Right renal cortex interstitium (tissue), 3 donors: Measurements from ENCODE around the gene ZNF143. TPM values are rescaled to one million over a fixed set of nuclear protein-coding genes. Genes with fewer than 3 reads are reported as not detected.
"Not testable (repeated sequence)": the region's sequence is repeated elsewhere in the genome, so short reads cannot be mapped to it uniquely, and the experiment has no call there.

Source experiments
- DNase-seq, 3 donors: peaks; one replicate each; pipeline ENCODE4 v3.0.0-alpha.2; 2013; ENCODE audit warnings: low read depth in 3 of 3, low spot score in 2 of 3
- polyA plus RNA-seq, 3 donors: library from polyadenylated mRNA; unstranded; fragments of 120-200 nt; gene quantifications; one replicate each; pipeline ENCODE4 v1.2.1, GENCODE V29; 2013; ENCODE audit not compliant: insufficient read length in 3 of 3

The ZNF143 gene
- polyA plus RNA-seq, 3 donors = 30.0 to 34.0 (median 30.2) TPM

GRCh38 chr11:9495803-9496514 lies 35.1 kb downstream of the ZNF143 start:
- DNase-seq = no peak

DNA sequence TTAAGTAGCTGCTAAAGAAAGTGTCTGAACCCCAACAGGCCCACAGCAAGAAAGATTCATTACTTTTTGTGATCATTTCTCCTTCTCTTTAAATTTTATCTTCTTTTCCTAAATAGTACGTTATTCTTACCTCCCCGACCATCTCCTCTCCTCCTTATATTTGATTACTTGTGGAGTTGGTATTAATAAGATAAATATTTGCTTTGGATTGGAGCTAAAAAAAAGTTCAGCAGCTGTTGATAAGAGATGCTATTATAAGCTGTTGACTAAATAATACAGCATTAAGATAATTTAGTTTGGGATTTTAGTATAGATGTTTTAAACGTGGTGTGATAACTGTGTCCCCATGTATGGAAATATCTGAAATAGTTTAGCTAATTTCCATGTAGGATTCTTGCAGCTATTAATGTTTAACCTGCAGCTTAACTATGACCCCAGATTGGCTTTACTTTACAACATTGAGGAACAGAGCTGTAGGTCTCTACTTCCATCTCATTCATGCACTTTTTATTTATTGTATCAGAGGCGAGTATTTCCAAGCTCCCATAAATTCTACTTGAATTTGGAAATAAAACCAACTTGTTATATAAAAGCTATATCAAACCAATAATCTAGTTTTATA lies 37.8 kb downstream of the ZNF143 start:
- no peak for DNase-seq

DNA sequence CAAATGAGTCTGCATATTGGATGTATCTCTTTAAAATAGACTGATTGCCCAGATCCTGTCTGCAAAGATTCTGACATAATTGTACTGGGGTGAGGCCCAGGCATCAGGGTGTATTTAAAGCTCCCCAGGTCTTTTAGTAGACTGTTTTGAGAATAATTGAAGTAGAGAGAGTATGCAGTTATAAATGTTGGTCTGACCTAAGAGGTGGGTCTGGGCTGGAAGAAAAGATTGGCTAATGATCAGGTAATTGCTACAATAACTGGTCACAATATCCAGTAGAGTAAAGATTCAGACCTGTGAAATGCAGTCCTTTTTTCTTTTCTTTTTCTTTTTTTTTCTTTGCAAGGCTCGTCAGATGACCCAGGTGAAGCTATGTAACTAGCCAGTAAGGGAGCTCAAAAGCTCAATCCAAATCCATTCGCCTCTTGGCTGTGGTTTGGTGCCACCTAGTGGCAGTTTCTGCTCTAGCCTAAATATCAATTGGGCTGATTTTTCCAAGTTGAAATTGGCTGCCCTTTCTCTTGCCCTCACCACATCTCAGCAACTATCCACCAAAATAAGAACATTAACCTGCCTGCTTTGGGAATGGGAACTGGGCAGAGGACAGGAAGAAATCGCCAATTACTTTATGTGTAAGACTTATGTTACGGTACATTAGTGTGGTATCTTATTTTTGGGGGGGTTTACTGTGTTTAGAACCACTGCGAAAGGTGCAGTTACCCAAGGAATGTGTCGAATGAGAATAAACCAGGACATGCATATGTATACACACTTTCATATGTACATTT lies 45.9 kb downstream of the ZNF143 start:
- peak; percentile 64 to 80 (median 69) for DNase-seq

GRCh38 chr11:9507277-9507580 lies 46.4 kb downstream of the ZNF143 start:
- DNase-seq = no peak

DNA sequence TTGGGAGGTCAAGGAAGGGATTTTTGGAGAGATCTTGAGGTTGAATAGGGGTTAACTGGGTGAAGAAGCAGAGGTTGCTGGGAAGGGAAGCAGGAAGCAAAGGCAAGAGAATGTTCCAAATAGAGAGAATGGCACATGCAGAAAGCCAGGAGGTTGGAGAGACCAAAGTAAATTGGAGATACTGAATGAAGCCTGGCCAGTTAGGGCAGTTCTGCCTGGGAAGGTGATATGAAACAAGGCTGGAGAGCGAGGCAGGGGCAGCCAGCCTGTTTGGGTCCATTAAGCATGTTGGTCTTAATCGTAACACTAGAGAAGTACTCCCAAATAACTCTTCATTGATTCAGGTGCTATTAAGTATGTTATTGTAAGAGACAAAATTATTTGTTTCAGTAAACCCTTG lies 48.2 kb downstream of the ZNF143 start:
- DNase-seq = no peak

DNA sequence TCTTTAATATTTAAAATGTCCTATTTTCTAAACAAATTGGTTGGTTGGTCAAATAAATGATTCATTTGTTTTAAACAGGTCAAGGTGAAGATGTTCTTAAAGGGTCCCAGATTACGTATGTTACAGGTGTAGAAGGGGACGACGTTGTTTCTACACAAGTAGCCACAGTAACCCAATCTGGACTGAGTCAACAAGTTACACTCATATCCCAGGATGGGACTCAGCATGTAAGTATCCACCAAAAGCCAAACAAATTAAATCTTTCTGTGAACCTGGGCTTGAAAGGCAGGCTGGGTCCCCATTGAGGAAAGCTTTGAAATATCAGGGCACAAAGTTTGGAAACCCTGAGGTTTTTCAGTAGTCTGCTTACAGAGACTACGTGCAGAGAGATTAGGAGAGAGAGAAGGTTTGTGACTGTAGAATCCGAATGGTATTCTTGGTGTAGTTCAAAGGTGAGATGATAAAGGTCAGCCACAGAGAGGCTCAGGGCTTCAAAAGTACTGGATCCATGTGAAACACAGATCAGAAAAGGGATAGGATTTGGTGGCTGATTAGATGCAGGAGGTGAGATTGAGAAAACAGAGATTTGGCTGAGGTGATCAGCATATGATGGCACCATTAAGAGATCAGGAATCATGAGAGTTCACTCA lies 51.7 kb downstream of the ZNF143 start:
- no peak for DNase-seq

DNA sequence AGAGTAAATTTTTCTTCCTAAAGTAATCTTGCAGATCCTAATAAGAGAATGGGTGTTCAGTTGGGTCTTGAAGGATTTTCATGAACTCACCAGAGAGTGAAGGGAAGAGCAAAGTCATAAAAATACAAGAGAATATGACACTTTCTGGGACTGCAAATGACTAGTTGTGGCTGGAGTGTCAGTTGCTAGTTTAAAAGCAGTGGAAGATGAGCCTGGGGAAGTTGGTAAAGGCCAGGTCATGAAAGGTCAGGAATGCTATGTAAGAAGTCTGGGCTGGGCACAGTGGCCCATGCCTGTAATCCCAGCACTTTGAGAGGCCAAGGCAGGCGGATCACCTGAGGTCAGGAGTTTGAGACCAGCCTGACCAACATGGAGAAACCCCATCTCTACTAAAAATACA lies 53.8 kb downstream of the ZNF143 start:
- not testable (repeated sequence) for DNase-seq

DNA sequence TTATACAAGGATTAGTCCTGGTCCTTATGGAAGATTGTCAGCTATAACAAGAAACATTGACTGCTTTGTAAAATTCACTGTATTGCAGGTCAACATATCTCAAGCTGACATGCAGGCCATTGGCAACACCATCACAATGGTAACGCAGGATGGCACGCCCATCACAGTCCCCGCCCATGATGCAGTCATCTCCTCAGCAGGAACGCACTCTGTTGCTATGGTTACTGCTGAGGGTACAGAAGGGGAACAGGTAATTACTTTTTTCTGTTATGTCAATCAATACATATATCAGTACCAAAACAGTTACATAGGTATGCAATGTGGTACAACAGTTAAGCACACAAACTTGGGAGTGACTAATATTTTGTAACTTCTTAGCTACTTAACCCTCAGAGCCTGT lies 55.3 kb downstream of the ZNF143 start:
- DNase-seq = no peak

- DNase-seq = no peak
These were observed 58.1 kb downstream of the ZNF143 start for GRCh38 chr11:9518835-9519410.

DNA sequence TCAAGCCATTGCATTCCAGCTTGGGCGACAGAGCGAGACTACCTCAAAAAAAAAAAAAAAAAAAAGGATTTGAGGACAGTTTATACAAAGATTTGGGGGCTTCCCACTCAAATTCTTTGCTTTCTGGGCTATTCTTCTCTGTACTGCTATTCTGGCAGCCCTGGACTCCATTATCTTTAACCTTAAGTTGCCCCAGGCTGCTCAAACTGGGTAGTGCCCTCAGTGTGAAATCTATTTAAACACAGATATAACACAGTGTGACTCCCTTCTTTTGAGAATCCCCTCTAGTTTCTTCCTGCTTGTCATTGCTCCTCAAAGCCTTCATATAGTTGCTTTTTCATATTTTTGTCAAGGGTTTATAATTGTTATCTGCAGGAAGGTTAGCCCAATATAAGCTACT lies 63.2 kb downstream of the ZNF143 start:
- no peak for DNase-seq

DNA sequence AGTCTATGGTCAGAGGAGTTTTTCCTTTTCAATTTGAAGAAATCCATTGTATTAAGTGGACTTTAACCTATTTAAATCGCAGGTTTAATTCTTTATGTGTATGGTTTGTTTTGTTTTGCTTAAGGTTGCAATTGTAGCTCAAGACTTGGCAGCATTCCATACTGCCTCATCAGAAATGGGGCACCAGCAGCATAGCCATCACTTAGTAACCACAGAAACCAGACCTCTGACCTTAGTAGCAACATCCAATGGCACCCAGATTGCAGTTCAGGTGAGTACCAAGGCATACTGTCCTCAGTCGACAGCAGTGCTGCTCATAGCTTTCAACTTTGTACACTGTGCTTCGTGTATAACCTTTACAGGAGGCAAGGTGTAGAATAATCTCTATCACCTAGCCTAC lies 64.3 kb downstream of the ZNF143 start:
- no peak for DNase-seq

DNA sequence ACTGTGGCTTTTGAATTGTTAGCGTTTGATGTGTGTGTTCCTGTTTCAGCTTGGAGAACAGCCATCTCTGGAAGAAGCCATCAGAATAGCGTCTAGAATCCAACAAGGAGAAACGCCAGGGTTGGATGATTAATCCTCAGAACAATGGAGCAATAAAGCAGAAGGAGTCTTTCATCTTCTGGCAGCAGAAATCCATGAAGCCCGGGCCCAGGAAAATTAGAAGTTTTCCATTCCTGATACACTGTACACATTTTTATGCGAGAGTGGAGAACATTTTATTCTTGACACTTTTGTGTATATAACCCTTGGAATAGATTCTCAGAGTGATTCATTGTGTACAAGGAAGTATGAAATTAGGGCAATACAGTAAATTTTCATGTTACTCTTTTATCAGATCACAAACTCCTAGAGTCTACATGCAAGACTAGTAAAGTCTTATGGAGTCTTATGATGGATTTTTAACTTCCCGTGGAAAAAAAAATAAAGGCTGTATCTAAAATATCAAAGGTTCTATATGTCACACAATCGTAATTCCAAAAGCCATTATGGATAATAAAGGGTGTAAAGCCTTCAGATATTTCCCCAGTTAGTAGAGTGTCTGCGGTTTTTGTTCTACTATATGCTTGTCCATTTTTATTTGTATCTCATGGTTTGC lies 66.8 kb downstream of the ZNF143 start:
- DNase-seq = peak in 2 of 3 donors; percentile 44 to 52

DNA sequence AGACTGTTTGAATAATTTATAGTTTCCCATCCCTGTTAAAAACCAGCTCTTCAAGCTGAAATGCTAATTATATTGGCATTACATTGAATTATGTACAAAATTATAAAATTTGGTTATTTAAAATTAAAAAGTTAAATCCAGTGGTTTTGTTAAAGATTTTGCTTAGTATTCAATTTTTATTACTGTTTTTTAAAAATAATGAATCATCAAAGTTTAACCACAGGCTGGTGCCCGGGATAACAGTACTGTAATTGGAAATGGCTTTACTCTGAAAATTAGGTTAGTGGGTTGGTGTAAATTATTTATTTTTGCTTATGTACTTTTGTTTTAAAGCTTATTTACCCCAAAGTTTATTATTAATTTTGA lies 67.3 kb downstream of the ZNF143 start:
- no peak for DNase-seq

GRCh38 chr11:9528573-9529333 lies 67.9 kb downstream of the ZNF143 start:
- DNase-seq = no peak

- no peak for DNase-seq
These were observed 68.5 kb downstream of the ZNF143 start for GRCh38 chr11:9529334-9529650.

DNA sequence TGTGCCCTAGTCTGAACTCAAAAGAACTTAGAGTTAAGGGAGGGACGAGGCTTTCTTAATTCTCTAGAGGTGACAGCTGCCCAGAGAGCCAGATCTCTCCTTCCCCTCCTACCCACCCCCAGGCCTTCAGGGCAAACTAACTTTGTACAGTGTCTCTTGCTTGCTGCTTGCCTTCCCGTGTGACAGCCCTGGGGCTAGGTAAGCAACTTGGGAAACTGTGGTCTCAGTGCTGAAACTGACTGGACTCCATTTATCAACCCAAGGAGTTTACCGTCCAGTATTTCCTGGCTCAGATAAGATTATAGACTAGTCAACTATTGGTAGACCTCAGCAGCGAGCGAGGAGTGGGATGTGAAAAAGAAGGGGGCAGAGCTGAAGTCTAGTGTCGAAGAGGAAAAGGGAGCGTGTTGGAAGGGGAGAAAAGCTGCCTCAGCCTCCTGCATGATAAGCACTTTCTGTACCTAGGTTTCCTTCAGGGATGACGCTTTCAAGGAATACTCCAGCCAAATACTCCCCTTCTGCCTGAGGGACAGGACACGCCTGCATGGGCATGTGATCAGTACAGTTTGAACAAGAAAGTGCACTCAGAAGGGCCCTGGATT lies 69.3 kb downstream of the ZNF143 start:
- DNase-seq = no peak

- no peak for DNase-seq
These were observed 70.3 kb downstream of the ZNF143 start for GRCh38 chr11:9530901-9531625.

DNA sequence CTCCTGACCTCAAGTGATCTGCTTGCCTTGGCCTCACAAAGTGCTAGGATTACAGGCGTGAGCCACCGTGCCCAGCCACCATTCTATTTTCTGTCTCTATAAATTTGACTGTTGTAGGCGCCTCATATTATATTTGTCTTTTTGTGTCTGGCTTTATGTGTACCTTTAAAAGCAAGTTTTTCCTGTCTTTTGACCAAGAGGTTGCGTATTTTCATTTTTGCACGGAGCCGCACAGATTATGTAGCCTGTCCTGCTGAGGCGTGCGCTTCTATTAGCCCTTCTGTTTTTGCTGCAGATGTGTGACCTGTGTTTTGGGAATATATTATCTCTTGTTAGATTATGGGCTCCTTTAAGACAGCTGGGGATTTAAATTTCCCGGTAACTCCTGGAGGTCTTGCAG lies 72.2 kb downstream of the ZNF143 start:
- no peak for DNase-seq
